GM21526 (cell line): Measurements from ENCODE around the gene CCDC74B.
"Not testable (repeated sequence)": the region's sequence is repeated elsewhere in the genome, so short reads cannot be mapped to it uniquely, and the experiment has no call there.

Experiments
- ATAC-seq: cut with Tn5 transposase; IDR thresholded peaks from one replicate; pipeline ENCODE4 v1.9.1; 2021; ENCODE audit warnings: moderate library complexity; ENCODE audit not compliant: unreplicated experiment, low FRiP score

CCDC74B gene

GRCh38 chr2:130169163-130169562 lies 24.3 kb upstream of the CCDC74B start:
- not testable (repeated sequence) for ATAC-seq

GRCh38 chr2:130166611-130167010 lies 21.7 kb upstream of the CCDC74B start:
- ATAC-seq: not testable (repeated sequence)

- ATAC-seq: no peak
Measured at GRCh38 chr2:130165293-130166016, 20.5 kb upstream of the CCDC74B start.

- ATAC-seq: no peak
Measured at GRCh38 chr2:130162968-130163367, 18.1 kb upstream of the CCDC74B start.

GRCh38 chr2:130162486-130162885 lies 17.6 kb upstream of the CCDC74B start:
- ATAC-seq: not testable (repeated sequence)

- not testable (repeated sequence) for ATAC-seq
Measured at GRCh38 chr2:130160838-130161705, 16.2 kb upstream of the CCDC74B start.

GRCh38 chr2:130160131-130160530 lies 15.2 kb upstream of the CCDC74B start:
- ATAC-seq: no peak

GRCh38 chr2:130159376-130159775 lies 14.5 kb upstream of the CCDC74B start:
- ATAC-seq: not testable (repeated sequence)

- no peak for ATAC-seq
Measured at GRCh38 chr2:130158631-130159030, 13.7 kb upstream of the CCDC74B start.

- ATAC-seq: peak; percentile 57
Measured at GRCh38 chr2:130157825-130158514, 13.1 kb upstream of the CCDC74B start.

- ATAC-seq: peak; percentile 28
Measured at GRCh38 chr2:130157354-130157753, 12.4 kb upstream of the CCDC74B start.

- no peak for ATAC-seq
Measured at GRCh38 chr2:130156624-130157004, 11.7 kb upstream of the CCDC74B start.

GRCh38 chr2:130155956-130156623 lies 11.2 kb upstream of the CCDC74B start:
- not testable (repeated sequence) for ATAC-seq

GRCh38 chr2:130154773-130155765 lies 10.2 kb upstream of the CCDC74B start:
- no peak for ATAC-seq

GRCh38 chr2:130154423-130154770 lies 9.5 kb upstream of the CCDC74B start:
- not testable (repeated sequence) for ATAC-seq

- ATAC-seq: not testable (repeated sequence)
Measured at GRCh38 chr2:130153721-130154422, 9.0 kb upstream of the CCDC74B start.

GRCh38 chr2:130152816-130153595 lies 8.1 kb upstream of the CCDC74B start:
- ATAC-seq: no peak
